GM12872 (cell line): ENCODE results near the gene ZNF407.

Experiments used
- CTCF ChIP-seq: IDR thresholded peaks from 3 replicates; pipeline ENCODE4 v1.5.1; 2011; ENCODE audit warnings: low read depth, mild to moderate bottlenecking, low read length, moderate library complexity; ENCODE audit not compliant: insufficient read depth

Gene ZNF407

GRCh38 chr18:74558096-74558495, 39.6 kb upstream of the ZNF407 start:
- TF ChIP-seq CTCF = no peak

- TF ChIP-seq CTCF = no peak
Measured at GRCh38 chr18:74562131-74562730, 35.4 kb upstream of the ZNF407 start.

GRCh38 chr18:74562775-74563174, 34.9 kb upstream of the ZNF407 start:
- TF ChIP-seq CTCF = no peak

- TF ChIP-seq CTCF = no peak
Measured at GRCh38 chr18:74563999-74564398, 33.7 kb upstream of the ZNF407 start.

GRCh38 chr18:74567822-74568221, 29.8 kb upstream of the ZNF407 start:
- TF ChIP-seq CTCF = peak; percentile 15; the same call in 1 of the 3 replicates

- TF ChIP-seq CTCF = no peak
Measured at GRCh38 chr18:74569401-74569800, 28.3 kb upstream of the ZNF407 start.

GRCh38 chr18:74570266-74570665, 27.4 kb upstream of the ZNF407 start:
- no peak for TF ChIP-seq CTCF
